HepG2 (cell line): ENCODE results near the gene PNMA8B. TPM values are rescaled to one million over a fixed set of nuclear protein-coding genes. Genes with fewer than 3 reads are reported as not detected.

Experiments
- ATAC-seq: fragments of 200-7000 bp; cut with Tn5 transposase; 3 replicates; pipeline ENCODE4 v1.9.1; 2020; ENCODE audit warnings: mild to moderate bottlenecking, moderate library complexity
- Bru-seq: library from RNA; stranded (reverse); fragments of 400-500 nt; gene quantifications from one replicate; lab custom pipeline; 2021; lab: Mats Ljungman, UMichigan
- BruChase-seq, 2 experiments: library from RNA; stranded (reverse); fragments of 400-500 nt; gene quantifications; one replicate each; lab custom pipeline; 2021; lab: Mats Ljungman, UMichigan
- BruUV-seq: library from RNA; stranded (reverse); fragments of 400-500 nt; replicated peaks from 2 replicates; lab custom pipeline; 2021; lab: Mats Ljungman, UMichigan
- CTCF ChIA-PET: fragments of 300-600 bp; formaldehyde crosslinking; extraction: SDS; loops from one replicate; lab custom pipeline; 2021; ENCODE audit warnings: low total read pairs, inconsistent platforms, low intra/inter-chr PET ratio; lab: Yijun Ruan, JAX
- POLR2A ChIA-PET: fragments of 350-600 bp; sonication (Branson Sonifier 250); formaldehyde crosslinking; loops from one replicate; lab custom pipeline; 2020; ENCODE audit warnings: antibody characterized with exemption, inconsistent platforms; lab: Yijun Ruan, JAX
- DNase-seq: peaks from one replicate; pipeline ENCODE4 v3.0.0-alpha.2; 2015; ENCODE audit warnings: low spot score
- FAIRE-seq: peaks from 3 replicates; lab custom pipeline; 2011; peaks lifted over from hg19 to GRCh38; lab: Jason Lieb, UNC
- H2AFZ ChIP-seq: one replicate; pipeline ENCODE4 v1.6.1; 2011; ENCODE audit warnings: low read length, inconsistent platforms
- H3K27ac ChIP-seq: fragments of 300-600 bp; 3 replicates; pipeline ENCODE4 v1.8.0; 2011; ENCODE audit warnings: mixed run types, mild to moderate bottlenecking, mixed read lengths, low read length, inconsistent platforms; ENCODE audit not compliant: insufficient read depth; ENCODE audit errors: extremely low read length
- H3K27me3 ChIP-seq, 2 experiments: fragments of 200-600 bp in 1 of 2; 2 replicates in 1 of 2; 3 replicates in 1 of 2; pipeline versions ENCODE4 v1.6.0 to v1.8.0; 2011; ENCODE audit warnings: low read length in 2 of 2, mild to moderate bottlenecking in 2 of 2, moderate library complexity in 2 of 2, inconsistent platforms in 1 of 2; ENCODE audit not compliant: insufficient read depth in 2 of 2, control insufficient read depth in 1 of 2
- H3K36me3 ChIP-seq, 2 experiments: fragments of 200-600 bp in 1 of 2; replicated peaks in 1 of 2; 2 replicates in 1 of 2; 3 replicates in 1 of 2; pipeline versions ENCODE4 v1.5.1 to v1.8.0; 2011; ENCODE audit warnings: low read length in 2 of 2, inconsistent platforms in 1 of 2; ENCODE audit not compliant: insufficient read depth in 2 of 2, control insufficient read depth in 1 of 2
- H3K4me1 ChIP-seq: 2 replicates; pipeline ENCODE4 v1.5.1; 2012; ENCODE audit warnings: low read length, inconsistent platforms; ENCODE audit not compliant: insufficient read depth
- H3K4me2 ChIP-seq: 2 replicates; pipeline ENCODE4 v1.6.0; 2011; ENCODE audit warnings: low read depth, low read length, inconsistent platforms
- H3K4me3 ChIP-seq, 3 experiments: fragments of 200-600 bp in 1 of 3; sonication (generic), shearing (Covaris generic) in 1 of 3; replicated peaks in 1 of 3; 2 replicates each; pipeline ENCODE4 v1.5.1; 2011 to 2016; ENCODE audit warnings: low read length in 3 of 3, inconsistent platforms in 2 of 3, low read depth in 2 of 3, mild to moderate bottlenecking in 2 of 3, control low read depth in 1 of 3, mixed read lengths in 1 of 3; ENCODE audit not compliant: insufficient read depth in 1 of 3
- H3K79me2 ChIP-seq: one replicate; pipeline ENCODE4 v1.6.1; 2011; ENCODE audit warnings: low read length, inconsistent platforms; ENCODE audit not compliant: insufficient read depth
- H3K9ac ChIP-seq: 2 replicates; pipeline ENCODE4 v1.6.0; 2011; ENCODE audit warnings: mild to moderate bottlenecking, low read depth, low read length, inconsistent platforms; ENCODE audit not compliant: insufficient read depth
- H3K9me3 ChIP-seq: 2 replicates; pipeline ENCODE4 v1.5.1; 2012; ENCODE audit warnings: mild to moderate bottlenecking, low read length
- H4K20me1 ChIP-seq: 2 replicates; pipeline ENCODE4 v1.6.0; 2011; ENCODE audit warnings: inconsistent platforms, mild to moderate bottlenecking, low read length, moderate library complexity; ENCODE audit not compliant: insufficient read depth
- CEBPG ChIP-seq: IDR thresholded peaks from 2 replicates; pipeline ENCODE4 v1.6.1; 2016
- HCFC1 ChIP-seq: fragments of 150-350 bp; IDR thresholded peaks from 2 replicates; pipeline ENCODE4 v1.6.1; 2014; ENCODE audit warnings: low read depth, low read length
- KMT2A ChIP-seq: sonication (generic); formaldehyde crosslinking; IDR thresholded peaks from 2 replicates; pipeline ENCODE4 v1.4.0; 2020; ENCODE audit warnings: missing genetic modification reagents
- MIER3 ChIP-seq: IDR thresholded peaks from 2 replicates; pipeline ENCODE4 v1.6.1; 2016; ENCODE audit warnings: missing compliant biosample characterization, borderline replicate concordance
- ZNF124 ChIP-seq: sonication (generic); formaldehyde crosslinking; IDR thresholded peaks from 2 replicates; pipeline ENCODE4 v1.4.0; 2020; ENCODE audit warnings: missing genetic modification reagents
- ZNF230 ChIP-seq: sonication (generic); formaldehyde crosslinking; IDR thresholded peaks from 2 replicates; pipeline ENCODE4 v1.4.0; 2020; ENCODE audit warnings: mild to moderate bottlenecking, missing genetic modification reagents
- ZNF235 ChIP-seq: sonication (generic); formaldehyde crosslinking; IDR thresholded peaks from 2 replicates; pipeline ENCODE4 v1.8.1; 2023; ENCODE audit warnings: mild to moderate bottlenecking, missing genetic modification reagents, borderline replicate concordance
- ZNF496 ChIP-seq: sonication (generic); formaldehyde crosslinking; IDR thresholded peaks from 2 replicates; pipeline ENCODE4 v1.8.1; 2023; ENCODE audit warnings: mild to moderate bottlenecking, moderate library complexity, missing genetic modification reagents; ENCODE audit not compliant: insufficient replicate concordance
- ZNF841 ChIP-seq: sonication (generic); formaldehyde crosslinking; IDR thresholded peaks from 2 replicates; pipeline ENCODE4 v1.8.1; 2023; ENCODE audit warnings: missing genetic modification reagents, borderline replicate concordance
- WGBS: methylation state at CpG from one replicate; pipeline ENCODE4 v1.1.6; 2017; ENCODE audit warnings: low lambda C conversion rate; 5-methylcytosine and 5-hydroxymethylcytosine counted together
- in situ Hi-C: cut with HindIII; loops from 2 replicates; pipeline ENCODE4 v1.10.0; 2017; ENCODE audit warnings: low pct_unique_long_range_greater_than_20kb; ENCODE audit not compliant: extremely low pct_ligation_motif_present
- intact Hi-C: fragments of 100-400 bp; cut with micrococcal nuclease; formaldehyde crosslinking; loops from one replicate; pipeline ENCODE4 v1.10.0; 2022; ENCODE audit not compliant: unreplicated experiment
- long read RNA-seq, 2 experiments: library from RNA in 1 of 2; library from polyadenylated mRNA in 1 of 2; stranded (forward) in 1 of 2; unstranded in 1 of 2; transcript quantifications; one replicate each; pipeline ENCODE4 v2.0.0, GENCODE V29; 2019 to 2022
- polyA minus RNA-seq, 3 experiments: library from RNA; depleted of rRNA, polyadenylated mRNA; stranded (reverse); fragments of >200 nt; gene quantifications; 2 replicates each; pipeline ENCODE4 v1.2.3, GENCODE V29; 2011; ENCODE audit warnings: low replicate concordance in 1 of 3
- polyA plus RNA-seq, 8 experiments: library from polyadenylated mRNA; depleted of rRNA in 3 of 8; stranded (reverse) in 7 of 8; unstranded in 1 of 8; fragments of >200 nt; fragmentation: Illumina TruSeq in 4 of 8; extraction: Trizol in 4 of 8; gene quantifications; 2 replicates each; pipeline versions ENCODE4 v1.2.1 to v1.2.3, GENCODE V29; 2011 to 2016; ENCODE audit warnings: low read depth in 4 of 8, missing spikeins in 1 of 8, mixed read lengths in 1 of 8; ENCODE audit not compliant: insufficient read depth in 1 of 8
- total RNA-seq, 5 experiments: library from RNA; depleted of rRNA; stranded (reverse); fragments of >200 nt; fragmentation: Illumina TruSeq; extraction: Trizol; gene quantifications; 2 replicates each; pipeline ENCODE4 v1.2.3, GENCODE V29; 2016; ENCODE audit warnings: low read depth in 1 of 5

PNMA8B gene, protein sequence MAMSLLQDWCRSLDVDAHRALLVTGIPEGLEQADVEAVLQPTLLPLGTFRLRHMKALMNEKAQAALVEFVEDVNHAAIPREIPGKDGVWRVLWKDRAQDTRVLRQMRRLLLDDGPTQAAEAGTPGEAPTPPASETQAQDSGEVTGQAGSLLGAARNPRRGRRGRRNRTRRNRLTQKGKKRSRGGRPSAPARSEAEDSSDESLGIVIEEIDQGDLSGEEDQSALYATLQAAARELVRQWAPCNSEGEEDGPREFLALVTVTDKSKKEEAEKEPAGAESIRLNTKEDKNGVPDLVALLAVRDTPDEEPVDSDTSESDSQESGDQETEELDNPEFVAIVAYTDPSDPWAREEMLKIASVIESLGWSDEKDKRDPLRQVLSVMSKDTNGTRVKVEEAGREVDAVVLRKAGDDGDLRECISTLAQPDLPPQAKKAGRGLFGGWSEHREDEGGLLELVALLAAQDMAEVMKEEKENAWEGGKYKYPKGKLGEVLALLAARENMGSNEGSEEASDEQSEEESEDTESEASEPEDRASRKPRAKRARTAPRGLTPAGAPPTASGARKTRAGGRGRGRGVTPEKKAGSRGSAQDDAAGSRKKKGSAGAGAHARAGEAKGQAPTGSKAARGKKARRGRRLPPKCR
- total RNA-seq (2016; rRNA removed; fragmentation: Illumina TruSeq; extraction: Trizol), result not detected in 2 replicates
- total RNA-seq (2016; cell fraction: cytosol; rRNA removed; fragmentation: Illumina TruSeq; extraction: Trizol; ENCODE audit: low read depth), result not detected in 2 replicates
- total RNA-seq (2016; cell fraction: insoluble cytoplasmic fraction; rRNA removed; fragmentation: Illumina TruSeq; extraction: Trizol), result not detected in 2 replicates
- not detected in 2 replicates for total RNA-seq (2016; cell fraction: membrane; rRNA removed; fragmentation: Illumina TruSeq; extraction: Trizol)
- not detected in 2 replicates for total RNA-seq (2016; cell fraction: nucleus; rRNA removed; fragmentation: Illumina TruSeq; extraction: Trizol)
- polyA plus RNA-seq (2011; rRNA removed), result not detected in 2 replicates
- not detected in 2 replicates for polyA plus RNA-seq (2011; cell fraction: cytosol; rRNA removed)
- 0.02 TPM in 1 of 2 replicates, not detected in the other for polyA plus RNA-seq (2011; cell fraction: nucleus; rRNA removed)
- not detected in 2 replicates for polyA plus RNA-seq (2012)
- polyA plus RNA-seq (2016; cell fraction: cytosol; fragmentation: Illumina TruSeq; extraction: Trizol; ENCODE audit: low read depth), result not detected in 2 replicates
- polyA plus RNA-seq (2016; cell fraction: insoluble cytoplasmic fraction; fragmentation: Illumina TruSeq; extraction: Trizol; ENCODE audit: low read depth), result not detected in 2 replicates
- polyA plus RNA-seq (2016; cell fraction: membrane; fragmentation: Illumina TruSeq; extraction: Trizol; ENCODE audit: low read depth), result not detected in 2 replicates
- polyA plus RNA-seq (2016; cell fraction: nucleus; fragmentation: Illumina TruSeq; extraction: Trizol; ENCODE audit: insufficient read depth, low read depth), result not detected in 2 replicates
- polyA minus RNA-seq (2011; rRNA and poly(A)+ RNA removed; ENCODE audit: low replicate concordance), result 0.07 TPM in 1 of 2 replicates, not detected in the other
- not detected in 2 replicates for polyA minus RNA-seq (2011; cell fraction: cytosol; rRNA and poly(A)+ RNA removed)
- not detected in 2 replicates for polyA minus RNA-seq (2011; cell fraction: nucleus; rRNA and poly(A)+ RNA removed)
- percentile 12 among the genes with signal in this experiment for Bru-seq, nascent RNA
- BruChase-seq, experiment 1, labeled RNA remaining after a 6-hour chase, result not detected
- BruChase-seq, experiment 2, labeled RNA remaining after a 2-hour chase, result percentile 19 among the genes with signal in this experiment
- long read RNA-seq, experiment 1, result 0 reads
- long read RNA-seq, experiment 2, result 0 reads

DNA sequence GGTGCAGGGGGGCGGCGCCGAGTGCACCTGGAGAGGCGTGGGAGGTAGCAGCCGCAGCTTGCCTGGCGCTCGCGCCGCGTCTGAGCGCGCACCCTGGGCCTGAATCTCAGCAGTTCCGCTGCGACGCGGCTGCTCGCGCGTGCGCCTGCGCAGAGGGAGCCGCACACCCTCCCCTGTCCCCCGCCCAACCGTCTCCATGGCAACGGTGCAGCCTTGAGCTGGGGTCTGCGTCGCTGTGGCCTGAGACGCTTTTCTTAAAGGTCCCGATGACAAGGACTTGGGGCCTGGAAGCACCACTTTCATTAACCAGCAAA, at the start of gene PNMA8B:
TSS of gene PNMA8B (minus strand) at position 82 of the 314 bp plus-strand sequence. CDS start 402 bp downstream, outside the sequence.
- in situ Hi-C loops, result no loop called here
- Histone ChIP-seq H3K4me1 (peaks cover 11% of the 10 kb centered on the region), H3K4me3 (no peak within 1 kb of the TSS), H3K79me2 (no peaks in the 10 kb centered on the region), H3K9ac (no peak within 1 kb of the TSS), H2AFZ (no peak within 1 kb of the TSS), H3K9me3 (no peaks in the 10 kb centered on the region), H4K20me1 (no peaks in the 10 kb centered on the region), H3K4me2 (no peak within 1 kb of the TSS)
- no peak for ATAC-seq
- WGBS, result 89% methylated on average over 14 of the region's 29 CpGs
- intact Hi-C loops, result no loop called here
- ChIA-PET CTCF (no interaction called here), POLR2A (no interaction called here)
- DNase-seq, result no peak
- no peak for TF ChIP-seq ZNF841 (CRISPR knock-in tag)
- TF ChIP-seq MIER3 (CRISPR knock-in tag), result no peak
- no peak for TF ChIP-seq CEBPG (CRISPR knock-in tag)
- TF ChIP-seq ZNF496 (CRISPR knock-in tag), result no peak
- TF ChIP-seq KMT2A, result no peak
- TF ChIP-seq HCFC1, result no peak
- no peak for TF ChIP-seq ZNF230 (CRISPR knock-in tag)
- no peak for TF ChIP-seq ZNF235 (CRISPR knock-in tag)
- TF ChIP-seq ZNF124 (CRISPR knock-in tag), result no peak
- TF ChIP-seq, all 625 proteins: peak for 0
- Histone ChIP-seq H3K27ac (no peak within 1 kb of the TSS), H3K27me3 (peaks cover 5 to 23% of the 10 kb centered on the region in 2 experiments; a peak in 4 of 5 replicates), H3K36me3 (no peaks in the 10 kb centered on the region)
- BruUV-seq, result no TSS peak
- no peak for FAIRE-seq
